Aortic smooth muscle cell (primary cell): ENCODE data around the gene GGTLC2. TPM values are rescaled to one million over a fixed set of nuclear protein-coding genes. Genes with fewer than 3 reads are reported as not detected.

Source experiments
- total RNA-seq: library from RNA; depleted of rRNA; stranded (reverse); fragments of >200 nt; gene quantifications from 2 replicates; pipeline ENCODE4 v1.2.3, GENCODE V29; 2014

Gene GGTLC2
- total RNA-seq, result not detected in 2 replicates

DNA sequence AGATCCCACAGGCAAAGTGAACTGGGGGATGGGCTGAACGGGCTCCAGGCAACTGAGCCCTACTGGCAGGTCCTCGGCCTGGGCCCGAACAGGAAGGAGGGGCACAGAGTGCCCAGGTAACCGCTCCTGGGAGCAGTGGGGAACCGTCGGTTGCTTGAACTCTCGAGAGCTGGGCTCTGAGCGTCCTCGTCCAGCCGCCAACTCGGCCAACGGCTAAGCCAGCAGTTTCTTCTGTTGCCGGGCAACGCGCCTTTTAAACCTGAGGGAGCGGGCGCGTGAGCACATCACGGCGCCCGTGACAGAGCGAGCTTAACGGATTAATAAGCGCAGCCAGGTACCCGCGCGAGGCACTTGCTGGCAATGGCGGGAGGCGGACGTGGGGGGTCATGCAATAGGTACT is at the start of gene GGTLC2:
TSS of gene GGTLC2 (plus strand) at position 301 of the 400 bp plus-strand sequence. CDS start 1,732 bp downstream, outside the sequence.

Other genes starting within 250 kb of the GGTLC2 start
- gene ZNF280B, start 135.9 kb upstream of the GGTLC2 start, total RNA-seq, result under 0.01 and 0.06 TPM in 2 replicates
- gene ZNF280A, start 124.3 kb upstream of the GGTLC2 start, total RNA-seq, result not detected in 2 replicates
- gene PRAME, start 85.3 kb upstream of the GGTLC2 start, total RNA-seq, result 0.06 TPM in 1 of 2 replicates, not detected in the other
- not detected in 2 replicates for gene IGLL5, start 243.2 kb downstream of the GGTLC2 start, total RNA-seq